NCI-H526 (cell line): ENCODE data around the gene SYPL1.
A peak's percentile ranks its signal among the peaks of the same experiment; 100 is the strongest.
"Not testable (repeated sequence)": the region's sequence is repeated elsewhere in the genome, so short reads cannot be mapped to it uniquely, and the experiment has no call there.

Experiments used
- DNase-seq, 2 experiments: peaks; one replicate each; lab custom pipeline; 2025; lab: John Stamatoyannopoulos, UW

Gene SYPL1

GRCh38 chr7:106112118-106112971 lies at the start of gene SYPL1:
Gene SYPL1, minus strand, starts transcription at chr7:106112312. Its CDS starts 104 bp downstream, at chr7:106112208.
- DNase-seq, result peak; percentile 88 to 98

GRCh38 chr7:106155027-106155426 lies 42.9 kb upstream of the SYPL1 start:
- peak in 1 of 2 experiments; percentile 24 for DNase-seq

GRCh38 chr7:106153891-106154449 lies 41.9 kb upstream of the SYPL1 start:
- peak; percentile 16 to 90 for DNase-seq

- DNase-seq, result no peak
Measured at GRCh38 chr7:106152313-106152665, 40.2 kb upstream of the SYPL1 start.

- no peak for DNase-seq
Measured at GRCh38 chr7:106151459-106152312, 39.6 kb upstream of the SYPL1 start.

GRCh38 chr7:106143711-106144337 lies 31.7 kb upstream of the SYPL1 start:
- DNase-seq, result no peak

- no peak for DNase-seq
Measured at GRCh38 chr7:106142136-106142535, 30.0 kb upstream of the SYPL1 start.

- DNase-seq, result no peak
Measured at GRCh38 chr7:106140406-106141173, 28.5 kb upstream of the SYPL1 start.

GRCh38 chr7:106139265-106140251 lies 27.4 kb upstream of the SYPL1 start:
- peak in 1 of 2 experiments; percentile 18 for DNase-seq

GRCh38 chr7:106138776-106139175 lies 26.7 kb upstream of the SYPL1 start:
- DNase-seq, result peak in 1 of 2 experiments; percentile 32

GRCh38 chr7:106138181-106138580 lies 26.1 kb upstream of the SYPL1 start:
- not testable (repeated sequence) for DNase-seq

- DNase-seq, result peak; percentile 48 to 49
Measured at GRCh38 chr7:106134241-106134640, 22.1 kb upstream of the SYPL1 start.

GRCh38 chr7:106129291-106129690 lies 17.2 kb upstream of the SYPL1 start:
- no peak for DNase-seq

- no peak for DNase-seq
Measured at GRCh38 chr7:106128836-106129235, 16.7 kb upstream of the SYPL1 start.

GRCh38 chr7:106127984-106128780 lies 16.1 kb upstream of the SYPL1 start:
- DNase-seq, result no peak

- DNase-seq, result no peak
Measured at GRCh38 chr7:106126170-106126938, 14.2 kb upstream of the SYPL1 start.

GRCh38 chr7:106125417-106125816 lies 13.3 kb upstream of the SYPL1 start:
- no peak for DNase-seq

- no peak for DNase-seq
Measured at GRCh38 chr7:106124186-106124585, 12.1 kb upstream of the SYPL1 start.
